RWPE2 (cell line): ENCODE data around the gene HDAC10.

Experiments
- ATAC-seq: fragments of 200-7000 bp; cut with Tn5 transposase; 3 replicates; pipeline ENCODE4 v1.9.1; 2021; ENCODE audit warnings: low read depth
- DNase-seq: peaks from one replicate; pipeline ENCODE4 v3.0.0-alpha.2; 2020; ENCODE audit warnings: low spot score
- H3K27ac ChIP-seq: fragments of 450-650 bp; 2 replicates; pipeline ENCODE4 v1.5.1; 2017; ENCODE audit warnings: mild to moderate bottlenecking; ENCODE audit not compliant: poor library complexity, severe bottlenecking
- H3K27me3 ChIP-seq: fragments of 250-450 bp; sonication (Bioruptor Pico); 2 replicates; pipeline ENCODE4 v1.5.1; 2021; ENCODE audit warnings: mild to moderate bottlenecking, moderate library complexity; ENCODE audit not compliant: insufficient read depth, poor library complexity, severe bottlenecking
- H3K36me3 ChIP-seq: fragments of 250-450 bp; sonication (Bioruptor Pico); 2 replicates; pipeline ENCODE4 v1.5.1; 2020; ENCODE audit warnings: low read depth, mild to moderate bottlenecking, moderate library complexity
- H3K4me1 ChIP-seq: fragments of 250-450 bp; sonication (Bioruptor Pico); 2 replicates; pipeline ENCODE4 v1.5.1; 2021; ENCODE audit warnings: mild to moderate bottlenecking, moderate library complexity; ENCODE audit not compliant: insufficient read depth, poor library complexity, severe bottlenecking
- H3K4me3 ChIP-seq: fragments of 250-450 bp; sonication (Bioruptor Pico); 2 replicates; pipeline ENCODE4 v1.5.1; 2021; ENCODE audit warnings: mild to moderate bottlenecking, moderate library complexity; ENCODE audit not compliant: severe bottlenecking
- H3K9me3 ChIP-seq: fragments of 250-450 bp; sonication (Bioruptor Pico); 2 replicates; pipeline ENCODE4 v1.5.1; 2021; ENCODE audit warnings: mild to moderate bottlenecking, moderate library complexity; ENCODE audit not compliant: severe bottlenecking
- TF ChIP-seq, protein P1 (sequence below): fragments of 450-650 bp; IDR thresholded peaks from one replicate; pipeline ENCODE4 v1.5.1; 2017; ENCODE audit warnings: mild to moderate bottlenecking, moderate library complexity; ENCODE audit not compliant: poor library complexity, severe bottlenecking

Gene HDAC10

DNA sequence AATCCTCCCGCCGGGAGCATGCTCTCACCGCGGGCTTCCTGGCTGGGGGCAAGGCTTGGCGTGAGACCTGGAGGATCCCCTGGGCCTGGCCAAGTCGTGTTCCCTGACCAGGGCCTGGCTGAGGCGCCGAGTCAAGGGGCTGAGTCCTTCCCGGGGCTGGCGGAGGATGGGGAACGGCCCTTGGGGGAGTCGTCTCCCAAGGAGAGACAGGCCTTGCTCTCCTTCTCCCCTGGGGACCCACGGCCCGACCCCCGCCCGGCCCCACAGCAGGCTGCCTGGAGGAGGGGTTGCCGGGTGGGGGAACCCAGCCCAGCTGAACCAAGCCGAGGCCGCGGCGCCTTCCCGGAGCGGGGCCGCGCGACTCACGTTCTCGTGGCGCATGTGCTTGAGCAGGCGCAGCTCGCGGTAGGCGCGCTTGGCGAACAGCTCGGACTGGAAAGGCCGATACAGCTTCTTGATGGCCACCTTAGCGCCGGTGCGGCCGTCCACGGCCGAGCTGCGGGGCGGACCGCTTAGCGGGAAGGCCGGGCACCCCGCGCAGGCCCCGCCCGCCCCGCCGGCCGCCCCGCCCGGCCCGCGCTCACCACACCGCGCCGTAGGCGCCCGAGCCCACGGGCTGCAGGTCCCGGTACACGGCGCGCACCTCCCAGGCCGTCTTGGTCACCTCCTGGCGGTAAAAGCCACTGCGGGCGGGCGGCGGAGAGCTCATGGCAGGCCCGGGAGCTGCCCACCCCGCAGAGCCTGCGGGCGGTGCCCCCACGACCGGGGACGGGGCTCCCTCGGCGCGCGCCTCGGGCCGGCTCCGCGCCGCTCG, 9.9 kb upstream of the HDAC10 start:
- Histone ChIP-seq H3K27ac (peak overlapping the region; percentile 70), H3K27me3 (no peaks in the 10 kb centered on the region), H3K9me3 (no peaks in the 10 kb centered on the region), H3K36me3 (0 out of 2 replicates have a peak, but pooled peaks cover 2% of the 10 kb centered on the region), H3K4me1 (peaks cover 11% of the 10 kb centered on the region), H3K4me3 (peak overlapping the region; percentile 58)
- DNase-seq (no peak), ATAC-seq (peak; percentile 26)
- TF ChIP-seq, protein P1, sequence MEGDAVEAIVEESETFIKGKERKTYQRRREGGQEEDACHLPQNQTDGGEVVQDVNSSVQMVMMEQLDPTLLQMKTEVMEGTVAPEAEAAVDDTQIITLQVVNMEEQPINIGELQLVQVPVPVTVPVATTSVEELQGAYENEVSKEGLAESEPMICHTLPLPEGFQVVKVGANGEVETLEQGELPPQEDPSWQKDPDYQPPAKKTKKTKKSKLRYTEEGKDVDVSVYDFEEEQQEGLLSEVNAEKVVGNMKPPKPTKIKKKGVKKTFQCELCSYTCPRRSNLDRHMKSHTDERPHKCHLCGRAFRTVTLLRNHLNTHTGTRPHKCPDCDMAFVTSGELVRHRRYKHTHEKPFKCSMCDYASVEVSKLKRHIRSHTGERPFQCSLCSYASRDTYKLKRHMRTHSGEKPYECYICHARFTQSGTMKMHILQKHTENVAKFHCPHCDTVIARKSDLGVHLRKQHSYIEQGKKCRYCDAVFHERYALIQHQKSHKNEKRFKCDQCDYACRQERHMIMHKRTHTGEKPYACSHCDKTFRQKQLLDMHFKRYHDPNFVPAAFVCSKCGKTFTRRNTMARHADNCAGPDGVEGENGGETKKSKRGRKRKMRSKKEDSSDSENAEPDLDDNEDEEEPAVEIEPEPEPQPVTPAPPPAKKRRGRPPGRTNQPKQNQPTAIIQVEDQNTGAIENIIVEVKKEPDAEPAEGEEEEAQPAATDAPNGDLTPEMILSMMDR, result no peak

- H3K9me3 ChIP-seq, result no peaks in the 10 kb centered on the region
- no peaks in the 10 kb centered on the region for H3K27me3 ChIP-seq
- peaks cover 11% of the 10 kb centered on the region for H3K4me1 ChIP-seq
- ATAC-seq, result 0 out of 3 replicates have a peak, but pooled peaks have one; percentile 10
- no peak for DNase-seq
- 0 out of 2 replicates have a peak, but pooled peaks cover 5% of the 10 kb centered on the region for H3K36me3 ChIP-seq
- H3K27ac ChIP-seq, result peak overlapping the region; percentile 70
- TF ChIP-seq, protein P1, result no peak
- peak overlapping the region; percentile 58 for H3K4me3 ChIP-seq
Measured at GRCh38 chr22:50260434-50260800, 9.4 kb upstream of the HDAC10 start.

DNA sequence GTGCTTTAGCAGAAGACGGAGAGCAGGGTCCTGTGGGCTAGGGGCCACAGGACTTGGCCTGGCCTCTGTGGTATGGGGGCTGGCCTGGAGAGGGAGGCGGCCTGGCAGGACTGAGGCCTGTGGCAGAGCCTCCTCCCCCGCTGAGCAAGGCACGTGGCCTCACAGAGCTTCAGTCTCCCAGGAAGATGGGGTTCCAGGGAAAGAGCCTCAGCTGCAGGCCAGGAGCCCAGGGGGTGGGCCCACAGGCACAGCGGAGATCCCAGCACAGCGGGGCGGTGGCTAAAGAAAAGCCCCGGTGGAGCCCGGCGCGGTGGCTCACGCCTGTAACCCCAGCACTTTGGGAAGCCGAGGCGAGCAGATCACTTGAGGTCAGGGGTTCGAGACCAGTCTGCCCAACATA, 8.2 kb upstream of the HDAC10 start:
- H3K27me3 ChIP-seq, result no peaks in the 10 kb centered on the region
- peaks cover 5% of the 10 kb centered on the region; the same call in 1 of the 2 replicates for H3K36me3 ChIP-seq
- TF ChIP-seq, protein P1, result no peak
- ATAC-seq (no peak), DNase-seq (no peak)
- H3K4me1 ChIP-seq, result peaks cover 11% of the 10 kb centered on the region
- no peak overlapping the region for H3K27ac ChIP-seq
- no peaks in the 10 kb centered on the region for H3K9me3 ChIP-seq
- no peak overlapping the region for H3K4me3 ChIP-seq

DNA sequence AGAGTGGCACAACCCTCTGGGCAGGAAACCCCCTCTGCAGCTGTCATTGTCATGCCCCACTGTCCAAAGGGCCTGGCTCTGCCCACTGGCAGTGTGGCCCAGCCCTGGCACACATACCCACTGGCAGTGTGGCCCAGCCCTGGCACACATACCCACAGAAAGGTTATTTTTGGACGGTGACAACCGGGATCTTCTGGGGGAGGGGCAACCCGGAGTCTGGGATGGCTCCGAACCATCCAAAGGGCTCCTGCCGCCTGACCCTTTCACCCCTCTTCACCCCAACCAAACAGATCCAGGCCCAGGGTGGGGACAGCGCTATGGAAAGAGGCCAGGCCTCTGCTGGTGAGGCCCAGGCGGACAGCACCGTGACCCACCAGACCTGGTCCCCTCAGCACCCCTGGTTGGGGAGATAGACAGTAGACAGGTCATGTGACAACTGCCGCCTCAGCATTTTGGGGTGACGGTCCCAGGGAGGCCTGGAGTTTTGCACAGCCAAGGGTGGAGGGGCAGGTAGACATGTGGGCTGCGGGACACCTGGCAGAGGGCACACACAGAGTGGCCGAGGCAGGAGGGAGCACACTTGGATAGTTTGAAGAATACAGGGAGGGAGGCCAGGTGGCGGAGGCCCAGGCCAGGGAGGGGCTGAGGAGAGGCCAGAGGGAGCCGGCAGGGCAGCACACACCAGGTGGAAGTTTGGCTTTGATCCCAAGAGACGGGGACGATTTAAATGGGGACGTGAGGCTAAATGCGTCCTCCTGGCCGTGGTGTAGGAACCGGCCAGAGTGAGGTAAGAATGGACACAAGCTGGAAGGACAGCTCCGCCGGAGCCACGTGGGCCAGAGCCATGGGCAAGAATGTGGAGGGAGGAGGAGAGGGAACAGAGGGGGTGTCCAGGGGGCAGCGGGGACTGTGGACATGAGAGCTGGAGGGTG, 7.6 kb upstream of the HDAC10 start:
- H3K4me1 ChIP-seq, result peaks cover 11% of the 10 kb centered on the region
- DNase-seq (no peak), ATAC-seq (no peak)
- H3K4me3 ChIP-seq, result no peak overlapping the region
- H3K27me3 ChIP-seq, result no peaks in the 10 kb centered on the region
- no peaks in the 10 kb centered on the region for H3K9me3 ChIP-seq
- H3K27ac ChIP-seq, result no peak overlapping the region
- TF ChIP-seq, protein P1, result no peak
- H3K36me3 ChIP-seq, result peaks cover 5% of the 10 kb centered on the region; the same call in 1 of the 2 replicates
